ENCODE measurements around the gene DNASE1L2.

Gene DNASE1L2

DNA sequence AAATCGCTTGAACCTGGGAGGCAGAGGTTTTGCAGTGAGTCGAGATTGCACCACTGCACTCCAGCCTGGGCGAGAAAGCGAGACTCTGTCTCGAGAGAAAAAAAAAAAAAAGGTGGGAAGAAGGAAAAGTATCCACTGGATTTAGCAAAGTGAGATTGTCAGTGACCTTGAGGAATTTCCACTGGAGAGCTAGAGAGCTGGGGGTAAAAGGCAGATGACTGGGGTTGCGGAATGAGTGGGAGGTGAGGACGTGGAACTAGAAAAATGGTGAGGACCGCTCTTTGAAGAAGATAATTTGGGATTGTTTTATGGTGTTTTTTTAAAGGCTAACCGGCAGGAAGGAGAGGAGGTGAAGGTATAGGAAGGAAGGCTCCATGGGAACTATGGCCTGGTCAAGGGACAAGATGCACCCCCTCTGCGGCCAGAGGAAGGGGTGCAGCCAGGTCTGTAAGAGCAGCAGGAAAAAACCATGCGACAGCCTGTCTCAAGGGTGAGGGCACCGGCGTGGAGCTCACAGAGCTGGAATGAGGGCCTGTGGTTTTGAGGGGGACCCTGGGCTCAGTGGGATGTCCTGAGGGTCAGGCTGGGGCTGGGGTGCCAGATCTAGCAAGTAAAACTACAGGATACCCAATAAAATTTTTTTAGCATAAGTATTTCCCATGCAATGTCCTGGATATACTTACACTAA lies 31.7 kb upstream of the DNASE1L2 start:
- DNase-seq (ENCODE audit: low read depth), result no peak

DNA sequence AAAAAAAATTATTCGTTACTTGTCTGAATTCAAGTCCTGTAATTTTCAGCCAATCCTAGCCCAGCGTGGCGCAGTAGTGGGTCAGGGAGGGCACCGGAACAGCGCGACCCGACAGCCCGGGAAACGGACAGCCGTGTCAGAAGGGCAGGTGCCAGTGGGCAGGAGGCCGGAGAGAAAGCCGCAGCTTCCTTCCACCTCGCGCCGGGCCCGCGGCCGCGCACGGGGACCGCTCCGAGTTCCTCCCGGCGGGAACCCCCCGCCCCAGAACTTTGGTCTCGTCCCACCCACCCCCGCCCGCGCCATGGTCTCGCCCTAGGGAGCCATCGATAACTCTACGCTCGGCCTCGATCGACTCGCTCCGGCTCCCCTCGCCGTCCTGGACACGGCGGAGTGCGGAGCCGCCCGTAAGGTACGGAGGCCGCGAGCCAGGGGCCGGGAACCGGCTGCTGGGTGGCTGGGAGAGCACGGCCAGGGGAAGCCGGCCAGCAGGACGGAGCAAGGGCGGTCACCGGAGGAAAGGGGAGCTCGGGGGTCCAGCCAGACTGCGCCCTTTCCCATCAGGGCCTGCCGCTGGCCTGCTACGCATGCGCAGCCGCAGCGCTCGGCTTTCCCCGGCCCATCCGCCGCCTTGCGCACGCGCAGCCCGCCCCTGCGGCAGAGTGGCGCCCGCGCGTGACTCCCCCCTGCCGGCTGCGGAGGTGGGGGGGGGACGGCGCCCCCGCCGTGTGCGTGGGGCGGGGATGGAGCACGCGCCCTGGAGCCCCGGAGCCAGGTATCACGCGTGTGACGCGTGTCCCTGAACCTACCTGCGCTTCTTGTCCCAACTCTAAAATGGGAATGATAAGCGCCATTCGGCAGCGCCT lies 30.9 kb upstream of the DNASE1L2 start, which contains the start of gene MLST8:
MLST8 (plus strand) TSS at position 351 of the 863 bp plus-strand sequence. CDS start 632 bp downstream, outside the sequence.
- peak; percentile 61 for DNase-seq (ENCODE audit: low read depth)

DNA sequence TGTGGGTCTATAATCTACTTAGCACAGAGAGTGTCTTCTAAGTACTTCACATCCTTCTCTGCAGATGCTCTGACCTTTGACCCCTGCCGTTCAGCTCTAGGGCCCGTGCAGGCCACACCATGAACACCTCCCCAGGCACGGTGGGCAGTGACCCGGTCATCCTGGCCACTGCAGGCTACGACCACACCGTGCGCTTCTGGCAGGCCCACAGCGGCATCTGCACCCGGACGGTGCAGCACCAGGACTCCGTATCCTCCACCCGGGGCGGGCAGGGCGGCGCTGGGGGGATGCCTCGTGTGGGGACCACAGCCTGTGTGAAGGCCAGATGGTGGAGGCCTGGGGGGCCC lies 30.3 kb upstream of the DNASE1L2 start:
- DNase-seq (ENCODE audit: low read depth), result no peak

DNA sequence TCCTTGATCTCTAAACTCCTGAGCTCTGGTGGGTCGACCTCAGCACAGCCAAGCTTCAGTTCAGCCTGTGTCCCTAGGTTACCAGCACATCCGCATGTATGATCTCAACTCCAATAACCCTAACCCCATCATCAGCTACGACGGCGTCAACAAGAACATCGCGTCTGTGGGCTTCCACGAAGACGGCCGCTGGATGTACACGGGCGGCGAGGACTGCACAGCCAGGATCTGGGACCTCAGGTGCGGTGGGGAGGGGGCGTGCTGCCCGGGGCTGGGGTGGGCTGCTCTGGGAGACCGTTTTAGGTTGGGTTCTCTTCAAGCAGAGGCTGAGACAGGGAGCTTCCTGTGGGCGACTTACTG lies 29.8 kb upstream of the DNASE1L2 start:
- DNase-seq (ENCODE audit: low read depth), result no peak

DNA sequence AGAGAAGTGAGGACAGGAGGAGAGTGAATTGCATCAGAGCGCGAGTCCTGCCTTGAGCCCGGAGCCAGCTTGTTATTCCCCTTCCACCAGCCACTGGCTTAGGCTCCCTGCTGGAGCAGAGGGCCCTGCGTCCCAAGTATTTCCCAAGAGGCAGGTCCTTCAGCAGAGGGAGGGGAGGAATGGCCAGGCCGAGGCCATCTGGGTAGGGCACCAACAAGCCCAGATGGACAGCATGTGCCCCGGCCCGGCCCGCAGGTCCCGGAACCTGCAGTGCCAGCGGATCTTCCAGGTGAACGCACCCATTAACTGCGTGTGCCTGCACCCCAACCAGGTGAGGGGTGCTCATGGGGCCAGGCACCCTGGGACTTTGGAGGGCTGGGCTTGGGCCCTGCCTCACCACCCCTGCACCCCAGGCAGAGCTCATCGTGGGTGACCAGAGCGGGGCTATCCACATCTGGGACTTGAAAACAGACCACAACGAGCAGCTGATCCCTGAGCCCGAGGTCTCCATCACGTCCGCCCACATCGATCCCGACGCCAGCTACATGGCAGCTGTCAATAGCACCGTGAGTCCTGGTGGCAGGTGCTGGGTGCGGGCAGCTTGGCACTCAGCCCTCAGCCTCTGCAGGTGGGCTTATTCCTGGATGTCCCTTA lies 29.3 kb upstream of the DNASE1L2 start:
- no peak for DNase-seq (ENCODE audit: low read depth)

DNA sequence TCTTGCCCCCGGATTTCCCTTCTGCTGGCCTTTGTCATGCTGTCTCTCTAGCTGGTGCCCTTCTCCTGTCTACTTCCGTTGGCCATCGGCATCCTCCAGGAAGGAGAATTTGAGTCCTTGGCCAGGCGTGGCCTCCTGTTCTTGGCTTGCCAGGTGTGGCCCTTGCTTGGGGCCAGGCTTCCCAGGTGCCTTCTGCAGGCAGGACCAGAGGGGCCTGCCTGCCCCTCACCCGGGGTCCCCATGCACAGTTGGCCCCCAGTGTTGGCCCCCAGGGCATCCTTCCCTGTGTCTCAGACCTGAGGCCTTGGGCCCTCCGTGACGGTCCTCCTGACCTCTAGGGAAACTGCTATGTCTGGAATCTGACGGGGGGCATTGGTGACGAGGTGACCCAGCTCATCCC lies 28.4 kb upstream of the DNASE1L2 start:
- no peak for DNase-seq (ENCODE audit: low read depth)

DNA sequence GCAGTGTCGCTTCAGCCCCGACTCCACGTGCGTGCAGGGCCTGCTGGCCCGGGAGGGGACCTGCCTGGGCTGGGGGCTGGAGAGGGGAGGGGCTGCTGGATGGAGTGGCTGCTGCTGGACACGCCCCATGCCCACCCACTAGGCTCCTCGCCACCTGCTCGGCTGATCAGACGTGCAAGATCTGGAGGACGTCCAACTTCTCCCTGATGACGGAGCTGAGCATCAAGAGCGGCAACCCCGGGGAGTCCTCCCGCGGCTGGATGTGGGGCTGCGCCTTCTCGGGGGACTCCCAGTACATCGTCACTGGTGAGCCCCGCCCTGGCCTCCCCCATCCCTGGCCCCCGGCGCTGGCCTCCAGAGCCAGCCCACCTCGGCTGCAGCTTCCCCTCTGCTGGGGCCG lies 27.9 kb upstream of the DNASE1L2 start:
- DNase-seq (ENCODE audit: low read depth), result no peak

DNA sequence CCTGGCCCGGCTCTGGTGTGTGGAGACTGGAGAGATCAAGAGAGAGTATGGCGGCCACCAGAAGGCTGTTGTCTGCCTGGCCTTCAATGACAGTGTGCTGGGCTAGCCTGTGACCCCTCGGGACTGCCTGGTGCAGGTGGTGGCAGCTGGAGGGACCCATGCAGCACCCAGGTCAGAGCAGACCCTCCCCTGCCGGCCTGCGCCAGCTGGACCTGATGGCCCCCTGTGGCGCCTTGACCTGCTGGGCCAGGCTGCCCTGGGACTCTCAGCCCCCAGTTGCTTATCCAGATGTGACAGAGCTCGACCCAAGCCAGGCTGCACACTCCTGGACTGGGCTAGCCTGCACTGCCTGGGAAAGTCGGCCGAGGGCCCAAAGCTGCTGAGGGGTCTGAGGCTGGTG lies 27.5 kb upstream of the DNASE1L2 start:
- no peak for DNase-seq (ENCODE audit: low read depth)

DNA sequence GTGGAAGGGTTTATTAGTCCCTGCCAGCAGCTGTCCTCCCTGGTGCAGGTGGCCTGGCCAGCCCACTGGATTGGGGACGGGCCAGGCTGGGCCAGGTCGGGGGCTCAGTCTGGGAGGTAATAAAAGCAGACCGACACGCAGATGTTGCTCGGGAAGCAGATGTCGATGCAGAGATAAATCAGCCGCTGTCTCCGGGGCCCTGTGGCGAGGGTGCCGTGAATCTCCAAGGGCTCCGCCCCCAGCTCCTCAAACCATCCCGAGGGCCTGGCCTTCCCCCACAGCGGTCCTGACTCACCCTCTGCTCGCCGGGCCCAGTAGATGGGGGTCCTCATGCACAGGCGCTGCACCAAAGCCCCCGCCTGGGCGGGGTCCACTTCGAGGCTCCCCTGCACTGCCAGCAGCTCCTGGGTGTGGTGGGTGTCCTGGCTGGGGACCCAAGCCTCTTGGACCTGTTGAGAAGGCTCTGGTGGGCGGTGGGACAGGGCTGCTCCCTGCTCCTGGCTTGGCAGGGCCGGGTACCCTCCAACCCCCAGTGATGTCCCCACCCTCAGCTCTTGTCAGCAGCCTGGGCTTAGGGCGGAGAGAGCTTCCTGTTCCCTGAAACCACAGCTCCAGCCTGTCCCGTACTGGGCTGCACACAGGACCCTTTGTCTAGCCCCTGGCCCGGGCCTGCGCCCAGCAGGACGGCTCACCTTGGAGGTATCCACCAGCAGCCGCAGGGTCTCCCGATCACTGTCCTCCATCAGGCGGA lies 26.8 kb upstream of the DNASE1L2 start:
- DNase-seq (ENCODE audit: low read depth), result no peak

DNA sequence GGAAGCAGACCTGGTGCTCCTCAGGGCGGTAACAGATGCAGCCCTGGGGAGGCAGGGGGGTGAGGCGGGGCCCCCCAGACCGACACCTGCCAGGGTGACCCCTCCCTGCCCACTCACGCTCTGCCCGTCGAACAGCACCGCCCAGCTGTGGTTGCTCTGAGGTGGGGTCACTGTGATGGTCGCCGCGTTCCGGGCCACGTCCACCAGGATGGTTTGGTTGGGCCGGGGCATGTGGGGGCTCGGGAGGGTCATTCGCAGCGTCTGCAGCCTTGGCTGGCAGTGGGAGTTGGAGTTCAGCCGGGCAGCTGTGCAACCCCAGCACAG lies 26.3 kb upstream of the DNASE1L2 start:
- DNase-seq (ENCODE audit: low read depth), result no peak

DNA sequence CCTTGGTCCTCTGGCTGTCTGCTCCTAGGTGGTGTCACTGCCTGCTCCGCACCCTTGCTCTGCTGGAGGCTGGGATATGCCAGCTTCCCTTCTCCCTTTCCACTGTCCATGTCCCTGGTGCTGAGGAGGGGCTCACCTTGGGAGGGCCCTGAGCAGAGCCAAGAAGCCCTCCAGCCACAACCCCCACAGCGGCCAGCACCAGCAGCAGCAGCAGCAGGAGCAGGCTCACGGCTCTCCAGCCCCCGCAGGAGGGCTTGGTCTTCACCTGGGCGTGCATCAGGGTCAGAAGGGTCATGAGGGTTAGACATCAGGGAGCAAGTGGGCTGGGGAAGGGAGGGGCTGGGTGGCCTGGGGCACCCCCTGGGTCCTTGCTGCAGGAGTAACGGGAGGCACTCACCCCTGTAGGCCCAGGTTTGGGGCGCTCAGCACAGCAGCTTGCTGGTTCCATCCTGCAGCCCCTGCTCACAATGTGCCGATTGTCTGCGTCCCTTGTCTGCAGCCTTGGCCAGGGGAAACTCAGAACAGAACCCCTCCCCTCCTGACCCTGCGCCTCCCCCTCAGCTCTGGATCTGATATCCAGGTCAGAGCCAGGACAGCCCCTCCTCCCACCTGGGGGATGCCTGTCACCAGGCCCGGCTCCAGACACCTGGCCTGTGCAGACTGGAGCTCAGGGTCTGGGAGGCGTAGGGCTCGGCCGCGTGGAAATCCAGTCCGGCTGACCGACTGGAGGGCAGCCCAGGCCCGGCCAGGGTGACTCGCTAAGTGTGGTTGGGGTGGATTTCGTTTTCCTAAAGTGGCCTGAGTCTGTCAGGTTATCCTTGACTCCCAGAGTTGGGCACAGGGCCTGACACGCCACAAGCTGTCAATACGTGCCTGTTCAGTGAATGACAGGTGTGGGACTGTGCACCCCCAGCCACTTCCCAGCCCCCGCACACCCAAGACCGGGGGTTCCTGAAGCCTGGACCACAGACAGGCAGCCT lies 25.6 kb upstream of the DNASE1L2 start, which contains the start of gene BRICD5:
BRICD5 (minus strand) TSS at position 478 of the 980 bp plus-strand sequence; CDS start at position 448, 30 bp downstream.
- DNase-seq (ENCODE audit: low read depth), result no peak

DNA sequence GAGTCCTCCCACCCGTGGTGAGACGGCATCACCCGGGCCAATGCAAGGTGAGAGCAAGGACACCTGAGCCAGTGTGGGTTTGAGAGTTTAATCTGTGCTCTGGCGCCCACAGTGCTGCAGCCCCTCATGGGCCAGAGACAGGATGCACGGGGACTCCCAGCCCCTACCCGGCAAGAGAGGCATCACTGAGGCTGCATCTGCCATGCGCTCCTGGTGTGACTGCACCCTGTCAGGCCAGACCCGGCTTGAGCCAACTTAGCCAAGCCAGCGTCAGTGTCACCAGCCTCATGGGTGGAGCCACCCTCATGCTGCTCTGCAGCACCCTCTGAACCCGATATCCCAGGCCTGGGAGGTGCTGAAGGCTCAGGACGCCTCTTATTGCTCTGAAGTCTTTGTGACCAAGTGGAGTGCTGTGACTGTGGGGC lies 24.3 kb upstream of the DNASE1L2 start:
- DNase-seq (ENCODE audit: low read depth), result no peak

DNA sequence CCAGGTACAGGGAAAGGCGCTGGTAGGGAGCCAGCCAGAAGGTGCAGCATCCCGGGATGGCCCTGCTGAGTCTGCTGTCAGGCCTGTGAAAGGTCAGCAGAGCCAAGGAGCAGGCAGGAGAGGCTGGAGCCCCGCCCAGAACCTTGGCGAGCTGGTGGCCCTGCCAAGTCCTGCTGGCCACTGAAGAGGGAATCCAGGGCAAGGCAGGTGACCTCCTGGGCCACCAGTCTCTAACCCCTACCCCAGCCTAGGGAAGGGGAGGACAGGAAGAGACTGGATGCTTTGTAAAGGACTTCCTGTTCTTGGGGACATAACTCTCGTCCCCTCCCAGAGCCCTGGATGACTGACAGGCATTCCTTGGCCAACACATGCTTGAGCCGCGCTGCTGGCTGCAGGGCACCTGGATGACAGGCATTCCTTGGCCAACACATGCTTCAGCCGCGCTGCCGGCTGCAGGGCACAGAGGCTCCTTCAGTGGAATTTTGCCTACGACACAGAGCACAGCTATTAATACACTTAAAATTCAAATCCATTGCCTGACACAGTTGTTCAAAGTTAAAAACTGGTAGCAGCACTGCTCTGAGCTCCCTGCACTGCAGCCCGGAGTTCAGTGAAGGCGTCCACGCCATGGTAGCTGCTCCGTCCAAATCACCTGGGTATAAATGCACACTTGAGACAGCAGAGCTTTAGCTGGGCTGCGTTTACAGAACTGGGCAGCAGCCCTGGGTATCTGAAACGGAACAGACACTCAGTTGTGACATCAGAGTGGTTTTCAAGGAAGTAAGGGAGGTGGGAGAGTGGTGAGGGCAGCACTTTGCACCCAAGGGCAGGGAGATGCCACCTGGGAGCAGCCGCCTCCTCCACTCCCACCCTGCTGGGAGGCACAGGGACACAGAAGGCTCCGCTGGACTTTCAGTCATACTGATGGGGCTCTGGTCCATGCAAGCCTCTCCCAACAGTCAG lies 23.6 kb upstream of the DNASE1L2 start:
- no peak for DNase-seq (ENCODE audit: low read depth)

DNA sequence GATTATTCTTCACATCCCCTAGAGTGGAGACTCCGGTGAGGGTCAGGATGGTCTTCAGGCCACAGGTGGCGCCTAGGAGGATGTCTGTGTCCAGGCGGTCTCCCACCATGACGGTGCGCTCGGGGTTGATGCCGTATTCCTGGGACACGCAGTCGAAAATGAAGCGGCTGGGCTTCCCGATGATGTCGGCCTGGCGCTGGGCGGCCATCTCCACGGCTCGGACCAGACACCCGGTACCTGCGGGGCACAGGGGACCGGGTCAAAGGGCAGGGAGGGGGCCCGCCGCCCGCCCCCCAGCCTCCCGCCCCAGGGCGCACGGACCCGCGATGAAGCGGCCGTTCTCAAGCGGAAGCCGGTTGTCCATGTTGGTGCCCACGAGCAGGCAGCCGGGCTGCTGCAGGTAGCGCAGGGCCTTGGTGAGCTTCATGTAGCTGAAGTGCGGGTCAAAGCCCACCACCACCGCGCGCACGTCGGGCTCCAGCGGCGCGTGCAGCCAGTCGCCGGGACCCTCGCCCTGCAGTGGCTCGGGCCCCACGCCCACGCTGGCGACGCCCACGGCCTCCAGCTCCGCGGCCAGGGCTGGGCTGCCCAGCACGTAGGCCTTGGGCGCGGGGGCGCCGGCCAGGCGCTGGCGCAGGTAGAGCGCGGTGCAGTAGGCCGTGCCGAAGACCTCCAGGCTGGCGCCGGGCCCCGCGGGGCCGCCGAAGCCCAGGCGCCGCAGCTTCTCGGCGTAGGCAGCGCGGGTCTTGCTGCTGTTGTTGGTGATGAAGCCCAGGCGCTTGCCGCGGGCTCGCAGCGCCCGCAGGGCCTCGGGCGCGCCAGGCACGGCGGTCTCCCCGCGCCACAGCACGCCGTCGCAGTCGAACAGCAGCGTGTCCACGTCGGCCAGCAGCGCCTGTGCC lies 22.2 kb upstream of the DNASE1L2 start:
- no peak for DNase-seq (ENCODE audit: low read depth)

DNA sequence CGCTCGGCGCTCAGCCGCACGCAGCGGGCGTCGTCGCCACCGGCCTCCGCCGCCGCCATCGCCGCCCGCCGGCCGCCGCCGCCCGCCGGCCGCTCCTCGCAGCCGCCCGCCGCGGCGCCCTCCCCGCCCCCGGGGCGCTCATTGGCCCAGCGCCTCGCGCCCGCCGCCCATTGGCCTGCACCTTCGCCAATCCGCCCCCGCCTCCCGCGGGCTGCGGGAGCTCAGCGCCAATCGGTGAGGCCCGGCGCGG lies 21.6 kb upstream of the DNASE1L2 start, which contains the start of gene PGP:
PGP (minus strand) TSS at position 122 of the 250 bp plus-strand sequence; CDS start at position 59, 63 bp downstream.
- DNase-seq (ENCODE audit: low read depth), result no peak

DNA sequence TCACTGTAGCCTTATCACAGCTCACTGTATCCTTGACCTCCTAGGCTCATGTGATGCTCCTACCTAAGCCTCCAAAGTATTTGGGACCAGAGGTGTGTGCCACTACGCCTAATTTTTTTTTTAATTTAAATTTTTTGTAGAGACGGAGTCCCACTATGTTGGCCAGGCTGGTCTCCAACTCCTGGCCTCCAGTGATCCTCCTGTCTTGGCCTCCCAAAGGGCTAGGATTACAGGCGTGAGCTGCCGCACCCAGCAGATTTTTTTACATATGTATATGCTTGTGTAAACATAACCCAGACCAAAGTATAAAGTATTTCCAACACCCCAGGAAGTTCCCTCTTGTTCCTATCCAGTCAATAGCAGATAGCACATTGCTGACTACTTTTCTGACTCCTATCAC lies 19.9 kb upstream of the DNASE1L2 start:
- DNase-seq (ENCODE audit: low read depth), result no peak

DNA sequence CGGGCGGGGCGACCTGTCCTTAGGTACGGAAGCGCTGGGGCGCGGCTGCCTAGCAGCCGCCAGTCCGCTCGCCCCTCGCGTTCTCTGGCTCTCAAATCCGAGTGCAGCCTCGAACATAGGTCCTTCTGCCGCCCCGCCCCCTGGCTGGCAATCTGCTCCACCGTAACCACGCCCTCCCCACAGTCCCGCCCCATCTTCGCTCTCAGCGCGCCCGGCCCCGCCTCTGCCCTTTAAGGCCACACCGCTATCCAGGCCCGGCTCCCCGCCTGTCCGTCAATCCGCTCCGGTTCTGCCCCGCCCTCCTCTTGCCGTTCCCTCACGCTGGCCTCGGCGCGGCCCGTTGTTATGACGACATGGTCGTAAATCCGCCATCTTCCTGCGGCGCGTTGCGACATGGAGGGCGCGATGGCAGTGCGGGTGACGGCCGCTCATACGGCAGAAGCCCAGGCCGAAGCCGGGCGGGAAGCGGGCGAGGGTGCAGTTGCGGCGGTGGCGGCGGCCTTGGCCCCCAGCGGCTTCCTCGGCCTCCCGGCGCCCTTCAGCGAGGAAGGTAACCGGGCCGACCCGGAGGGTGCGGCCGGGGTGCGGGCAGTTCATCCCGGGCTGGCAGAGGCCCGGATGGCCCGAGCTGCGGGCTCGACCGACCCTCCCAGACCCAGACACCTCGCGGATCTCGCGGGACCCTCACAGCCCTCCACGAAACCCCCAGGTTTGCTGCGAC lies 12.9 kb upstream of the DNASE1L2 start, which contains the start of gene E4F1:
E4F1 (plus strand) TSS at position 371 of the 721 bp plus-strand sequence; CDS start at position 394, 23 bp downstream.
- peak; percentile 98 for DNase-seq (ENCODE audit: low read depth)

DNA sequence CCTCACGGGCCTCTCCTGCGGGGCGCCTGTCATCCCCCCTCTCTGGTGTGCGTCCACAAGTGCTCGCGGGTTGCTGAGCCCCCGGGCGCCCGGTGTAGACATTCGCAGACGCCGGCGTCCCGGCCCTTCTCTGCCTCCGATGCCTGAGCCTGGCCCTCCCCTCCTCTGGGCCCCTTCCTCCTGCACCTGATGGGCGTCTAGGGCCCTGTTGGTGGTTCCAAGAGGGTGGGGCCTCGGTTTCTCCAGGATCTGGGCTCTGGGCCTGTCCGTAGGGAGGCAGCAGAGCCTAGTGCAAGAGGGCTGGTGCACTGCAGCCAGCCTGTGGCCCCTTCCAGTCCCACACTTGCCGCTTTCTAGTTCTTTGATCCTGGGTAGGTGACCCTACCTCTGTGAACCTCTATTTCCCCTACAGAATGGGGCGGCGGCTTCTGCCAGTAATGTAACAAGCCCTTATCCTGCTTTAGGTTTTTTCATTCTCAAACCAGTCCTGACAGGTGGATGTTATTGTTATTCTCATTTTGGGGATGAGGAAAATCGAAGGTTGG lies 12.2 kb upstream of the DNASE1L2 start:
- DNase-seq (ENCODE audit: low read depth), result no peak

Data from stromal cell of bone marrow (primary cell).